Sciatic nerve (tissue), 2 donors: ENCODE results near the gene EML1. TPM values are rescaled to one million over a fixed set of nuclear protein-coding genes. Genes with fewer than 3 reads are reported as not detected.

Source experiments
- ATAC-seq: fragments of 200-7000 bp; cut with Tn5 transposase; one replicate; pipeline ENCODE4 v1.9.1; 2020; ENCODE audit warnings: mild to moderate bottlenecking, moderate library complexity
- DNase-seq: peaks from one replicate; pipeline ENCODE4 v3.0.0-alpha.2; 2020; ENCODE audit warnings: low spot score
- intact Hi-C: fragments of 100-400 bp; cut with DNase I; formaldehyde crosslinking; loops from one replicate; pipeline ENCODE4 v1.14.2; 2022
- total RNA-seq: library from RNA; stranded (reverse); fragmentation: NEBNext Ultra II Directional; extraction: Animal tissue kit (Norgen Biotek cat#: 25700); gene quantifications from one replicate; pipeline ENCODE4 v1.2.1, GENCODE V29; 2021
- donor health status: DM: no; HTN: no; CAD: no.
- donor health status: DM: no; HTN: no; CAD: no.

EML1 gene
- total RNA-seq, 1 donor from 2014 or later, result 59.0 TPM

GRCh38 chr14:99989032-99989431, 195.8 kb downstream of the EML1 start:
- no peak for DNase-seq
- intact Hi-C loops, result no loop called here
- ATAC-seq, result no peak

- DNase-seq (no peak), ATAC-seq (no peak)
- intact Hi-C loops, result no loop called here
These were observed 197.3 kb downstream of the EML1 start for GRCh38 chr14:99990268-99991170.

- intact Hi-C loops, result no loop called here
- ATAC-seq, result no peak
These were observed 198.1 kb downstream of the EML1 start for GRCh38 chr14:99991331-99991730.

More at GRCh38 chr14:99991331-99991730, 198.1 kb downstream of the EML1 start:
- no peak for DNase-seq

Other genes with a start within 250 kb of the EML1 start
- 9.0 TPM for gene CCDC85C, start 189.2 kb upstream of the EML1 start, total RNA-seq
- gene HHIPL1, start 148.3 kb upstream of the EML1 start, total RNA-seq, result 4.2 TPM
- 2.5 TPM for gene CYP46A1, start 109.1 kb upstream of the EML1 start, total RNA-seq